ENCODE data around the gene UBAP1L. TPM values are rescaled to one million over a fixed set of nuclear protein-coding genes. Genes with fewer than 3 reads are reported as not detected.
A peak's percentile ranks its signal among the peaks of the same experiment; 100 is the strongest.

UBAP1L gene
- total RNA-seq, 4 donors from 2014 or later: 3.0 to 8.7 (median 5.5) TPM

DNA sequence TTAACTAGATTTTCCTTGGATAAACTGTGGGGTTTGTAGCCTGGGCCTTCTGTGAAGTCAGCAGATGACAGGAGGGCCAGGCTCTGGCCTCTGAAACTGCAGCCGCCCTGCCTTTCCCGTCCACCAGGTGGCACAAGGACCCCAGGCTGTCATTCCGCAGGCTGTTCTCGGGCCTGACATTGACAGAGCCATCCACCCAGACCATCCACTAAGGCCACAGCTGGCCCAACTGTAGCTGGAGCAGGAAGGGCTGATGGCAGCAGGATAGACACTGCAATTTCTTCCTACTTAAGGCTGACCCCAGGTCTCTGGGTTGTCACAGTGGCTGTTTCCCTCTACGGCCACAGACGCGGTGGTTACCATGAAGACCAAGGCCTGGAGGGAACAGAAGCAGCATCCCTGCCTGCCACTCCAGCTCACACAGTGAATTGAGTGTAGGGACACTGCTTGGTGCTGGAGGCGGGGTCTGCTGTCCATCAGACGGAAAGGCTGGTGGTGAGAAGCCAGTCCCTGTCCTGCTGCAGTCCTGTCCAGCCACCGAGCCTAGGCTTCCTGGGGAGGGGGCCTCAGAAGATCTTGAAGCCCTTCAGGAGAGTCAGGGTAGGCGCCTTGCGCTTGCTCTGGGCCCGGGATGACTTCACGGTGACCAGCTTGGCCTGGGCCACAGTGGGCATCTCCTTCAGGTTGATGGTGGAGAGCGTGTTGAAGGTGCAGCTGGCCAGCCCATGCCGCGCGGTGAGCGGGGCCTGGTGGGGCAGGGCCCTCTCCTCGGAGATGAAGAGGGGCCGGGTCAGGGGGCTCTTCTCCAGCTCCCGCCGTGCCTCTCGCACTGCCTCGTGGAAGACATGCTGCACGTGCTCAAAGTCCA lies 60.4 kb downstream of the UBAP1L start:
- H3K4me3 ChIP-seq: no peak overlapping the region
- H3K36me3 ChIP-seq: peaks cover 0 to 17% (median 0%) of the 10 kb centered on the region in 3 donors
- H3K27ac ChIP-seq: peak overlapping the region in 3 of 4 donors; percentile 34 to 81 (median 50)
- no peaks in the 10 kb centered on the region for H3K27me3 ChIP-seq
- TF ChIP-seq, protein P1, sequence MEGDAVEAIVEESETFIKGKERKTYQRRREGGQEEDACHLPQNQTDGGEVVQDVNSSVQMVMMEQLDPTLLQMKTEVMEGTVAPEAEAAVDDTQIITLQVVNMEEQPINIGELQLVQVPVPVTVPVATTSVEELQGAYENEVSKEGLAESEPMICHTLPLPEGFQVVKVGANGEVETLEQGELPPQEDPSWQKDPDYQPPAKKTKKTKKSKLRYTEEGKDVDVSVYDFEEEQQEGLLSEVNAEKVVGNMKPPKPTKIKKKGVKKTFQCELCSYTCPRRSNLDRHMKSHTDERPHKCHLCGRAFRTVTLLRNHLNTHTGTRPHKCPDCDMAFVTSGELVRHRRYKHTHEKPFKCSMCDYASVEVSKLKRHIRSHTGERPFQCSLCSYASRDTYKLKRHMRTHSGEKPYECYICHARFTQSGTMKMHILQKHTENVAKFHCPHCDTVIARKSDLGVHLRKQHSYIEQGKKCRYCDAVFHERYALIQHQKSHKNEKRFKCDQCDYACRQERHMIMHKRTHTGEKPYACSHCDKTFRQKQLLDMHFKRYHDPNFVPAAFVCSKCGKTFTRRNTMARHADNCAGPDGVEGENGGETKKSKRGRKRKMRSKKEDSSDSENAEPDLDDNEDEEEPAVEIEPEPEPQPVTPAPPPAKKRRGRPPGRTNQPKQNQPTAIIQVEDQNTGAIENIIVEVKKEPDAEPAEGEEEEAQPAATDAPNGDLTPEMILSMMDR (IDR thresholded peaks at IDR 0.05): peak; percentile 28 to 94 (median 81)
- TF ChIP-seq POLR2A (IDR thresholded peaks at IDR 0.05): peak in 1 of 2 donors; percentile 22
- no peaks in the 10 kb centered on the region for H3K9me3 ChIP-seq
- peak; percentile 51 to 86 (median 84) for DNase-seq
- H3K4me1 ChIP-seq: peaks cover 4 to 37% (median 8%) of the 10 kb centered on the region in 4 donors

DNA sequence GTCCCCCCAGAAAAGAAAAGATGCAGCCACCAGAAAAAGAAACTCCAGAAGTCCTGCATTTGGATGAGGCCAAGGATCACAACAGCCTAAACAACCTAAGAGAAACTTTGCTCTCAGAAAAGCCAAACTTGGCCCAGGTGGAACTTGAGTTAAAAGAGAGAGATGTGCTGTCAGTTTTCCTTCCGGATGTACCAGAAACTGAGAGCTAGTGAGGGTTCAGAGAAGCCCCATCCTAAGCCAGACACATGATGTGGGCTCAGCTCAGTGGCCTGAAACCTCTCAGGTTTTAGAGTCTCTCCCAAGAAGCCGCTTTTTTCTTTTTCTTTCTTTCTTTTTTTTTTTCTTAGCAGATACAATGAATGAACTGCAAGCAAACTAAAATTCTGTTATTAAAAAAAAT lies 62.0 kb downstream of the UBAP1L start:
- peaks cover 4 to 43% (median 10%) of the 10 kb centered on the region in 4 donors for H3K4me1 ChIP-seq
- H3K27me3 ChIP-seq: no peaks in the 10 kb centered on the region
- no peak for TF ChIP-seq POLR2A (IDR thresholded peaks at IDR 0.05)
- TF ChIP-seq, protein P1 (IDR thresholded peaks at IDR 0.05): no peak
- no peak overlapping the region for H3K27ac ChIP-seq
- no peak overlapping the region for H3K4me3 ChIP-seq
- no peaks in the 10 kb centered on the region for H3K9me3 ChIP-seq
- no peak for DNase-seq
- peaks cover 0 to 17% (median 0%) of the 10 kb centered on the region in 3 donors for H3K36me3 ChIP-seq

DNA sequence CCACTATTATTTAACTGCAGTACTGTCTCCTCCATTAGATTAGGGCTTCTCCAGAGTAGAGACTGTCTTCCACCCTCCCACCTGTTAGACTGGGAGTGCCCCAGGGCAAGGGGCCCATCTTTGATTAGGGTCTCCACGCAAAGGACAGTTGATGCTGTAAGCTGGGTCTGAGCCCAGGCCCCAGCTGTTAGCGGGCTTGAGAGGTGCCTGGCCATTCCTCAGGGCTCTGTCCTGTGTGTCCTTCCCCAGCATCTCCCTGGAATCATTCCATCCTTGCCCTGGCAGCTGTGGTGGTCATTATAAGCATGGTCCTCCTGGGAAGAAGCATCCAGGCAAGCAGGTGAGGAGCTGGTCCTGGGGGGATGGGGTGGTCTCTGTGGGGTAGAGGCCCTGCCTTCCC lies 63.7 kb downstream of the UBAP1L start:
- TF ChIP-seq, protein P1 (IDR thresholded peaks at IDR 0.05): no peak
- TF ChIP-seq POLR2A (IDR thresholded peaks at IDR 0.05): no peak
- H3K4me1 ChIP-seq: peaks cover 3 to 35% (median 9%) of the 10 kb centered on the region in 4 donors
- DNase-seq: no peak
- H3K27ac ChIP-seq: no peak overlapping the region
- H3K4me3 ChIP-seq: no peak overlapping the region
- H3K27me3 ChIP-seq: no peaks in the 10 kb centered on the region
- peaks cover 0 to 17% (median 0%) of the 10 kb centered on the region in 3 donors for H3K36me3 ChIP-seq
- H3K9me3 ChIP-seq: no peaks in the 10 kb centered on the region

DNA sequence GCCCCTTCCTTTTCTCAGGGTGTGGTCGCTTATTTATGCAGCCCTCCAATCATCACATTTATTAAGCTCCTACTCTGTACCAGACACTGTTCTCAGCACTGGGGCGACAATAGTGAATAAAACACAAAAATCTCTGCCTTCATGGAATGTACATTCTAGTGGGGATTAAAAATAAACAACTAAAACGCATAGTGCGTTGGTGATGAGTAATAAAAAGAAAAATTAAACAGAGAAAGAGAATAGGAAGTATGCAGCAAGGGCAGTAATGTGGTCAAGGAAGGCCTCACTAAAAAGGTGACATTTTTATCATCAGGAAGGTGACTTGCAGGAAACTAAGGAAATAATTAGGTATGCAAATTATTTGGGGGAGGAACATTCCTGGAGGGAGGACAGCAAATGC lies 64.7 kb downstream of the UBAP1L start:
- H3K27ac ChIP-seq: no peak overlapping the region

DNA sequence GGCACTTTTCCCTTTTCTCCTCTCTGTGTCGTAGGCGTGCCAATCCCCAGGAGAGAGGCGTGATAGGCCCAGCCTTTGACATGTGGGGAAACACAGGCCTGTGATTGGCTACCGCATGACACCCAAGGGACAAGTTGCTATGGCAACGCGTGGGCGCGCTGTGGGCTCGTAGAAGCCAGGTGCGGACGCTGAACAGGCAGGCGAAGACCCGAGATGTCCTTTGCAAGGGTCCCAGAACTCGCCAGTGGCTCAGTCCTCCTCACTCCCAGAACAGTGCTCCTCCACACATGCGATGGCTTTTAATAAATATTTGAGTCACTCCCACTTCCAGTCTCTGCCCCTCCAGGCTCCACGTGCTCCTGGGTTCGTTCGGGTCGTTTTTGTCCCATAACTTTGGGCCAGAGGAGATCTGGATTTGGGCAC lies 65.6 kb downstream of the UBAP1L start:
- no peaks in the 10 kb centered on the region for H3K9me3 ChIP-seq
- no peaks in the 10 kb centered on the region for H3K27me3 ChIP-seq
- H3K36me3 ChIP-seq: peaks cover 0 to 17% (median 0%) of the 10 kb centered on the region in 3 donors
- H3K4me1 ChIP-seq: peaks cover 0 to 18% (median 4%) of the 10 kb centered on the region in 4 donors
- peak overlapping the region; percentile 1 to 41 (median 30) for H3K4me3 ChIP-seq
- peak; percentile 84 to 96 (median 96) for DNase-seq
- no peak for TF ChIP-seq POLR2A (IDR thresholded peaks at IDR 0.05)
- TF ChIP-seq, protein P1 (IDR thresholded peaks at IDR 0.05): no peak
- H3K27ac ChIP-seq: no peak overlapping the region

More for the DNA sequence above, 64.7 kb downstream of the UBAP1L start:
- Histone ChIP-seq H3K4me1 (peaks cover 0 to 27% (median 7%) of the 10 kb centered on the region in 4 donors), H3K9me3 (no peaks in the 10 kb centered on the region), H3K4me3 (no peak overlapping the region), H3K36me3 (peaks cover 0 to 17% (median 0%) of the 10 kb centered on the region in 3 donors), H3K27me3 (no peaks in the 10 kb centered on the region)
- no peak for DNase-seq
- TF ChIP-seq POLR2A (IDR thresholded peaks at IDR 0.05): no peak
- TF ChIP-seq, protein P1 (IDR thresholded peaks at IDR 0.05): no peak

Data from Peyer's patch (tissue), 4 donors.